Gastrocnemius medialis (tissue), 4 donors: ENCODE data around the gene NADK. TPM values are rescaled to one million over a fixed set of nuclear protein-coding genes. Genes with fewer than 3 reads are reported as not detected.

ENCODE experiments used
- ATAC-seq, 2 donors: fragments of 150-250 bp; one replicate each; pipeline ENCODE4 v1.9.1; 2016
- DNase-seq, 2 donors: peaks; one replicate each; pipeline ENCODE4 v3.0.0-alpha.2; 2019
- H3K27ac ChIP-seq, 4 donors: fragments of 200-600 bp; sonication (generic); 1 replicate in 1 of 4; 2 replicates in 3 of 4; pipeline ENCODE4 v1.5.1; 2016 to 2018; ENCODE audit warnings: mild to moderate bottlenecking in 2 of 4, moderate library complexity in 1 of 4
- H3K27me3 ChIP-seq, 3 donors: fragments of 200-600 bp; sonication (generic) in 2 of 3; 1 replicate in 1 of 3; 2 replicates in 2 of 3; pipeline versions ENCODE4 v1.5.1 to v1.6.0; 2016 to 2019; ENCODE audit warnings: mild to moderate bottlenecking in 1 of 3, moderate library complexity in 1 of 3
- H3K36me3 ChIP-seq, 2 donors: fragments of 200-600 bp; sonication (generic) in 1 of 2; one replicate each; pipeline ENCODE4 v1.5.1; 2017 to 2018
- H3K4me1 ChIP-seq, 2 donors: fragments of 200-600 bp; sonication (generic) in 1 of 2; one replicate each; pipeline ENCODE4 v1.5.1; 2016 to 2017; ENCODE audit warnings: mild to moderate bottlenecking in 2 of 2
- H3K4me3 ChIP-seq, 4 donors: fragments of 200-600 bp; sonication (generic) in 3 of 4; 1 replicate in 1 of 4; 2 replicates in 3 of 4; pipeline ENCODE4 v1.5.1; 2016 to 2019; ENCODE audit warnings: mild to moderate bottlenecking in 2 of 4
- H3K9me3 ChIP-seq, 3 donors: fragments of 200-600 bp; sonication (generic) in 2 of 3; 1 replicate in 1 of 3; 2 replicates in 2 of 3; pipeline ENCODE4 v1.5.1; 2016 to 2019
- CTCF ChIP-seq, 5 experiments: fragments of 450-650 bp in 3 of 5; fragments of 200-600 bp in 2 of 5; sonication (generic) in 2 of 5; IDR thresholded peaks in 4 of 5; conservative IDR thresholded peaks in 1 of 5; 1 replicate in 4 of 5; 2 replicates in 1 of 5; pipeline ENCODE4 v1.5.1; 2016 to 2019; ENCODE audit warnings: antibody characterized with exemption in 5 of 5, mild to moderate bottlenecking in 3 of 5, moderate library complexity in 3 of 5
- POLR2A ChIP-seq, 2 donors: fragments of 450-650 bp; IDR thresholded peaks; one replicate each; pipeline ENCODE4 v1.6.1; 2017; ENCODE audit warnings: antibody characterized with exemption in 2 of 2, mild to moderate bottlenecking in 2 of 2, moderate library complexity in 2 of 2
- in situ Hi-C, 4 donors: fragments of 200-750 bp; cut with MboI; loops; one replicate each; pipeline versions ENCODE4 v1.15.0 to v1.8.0; 2017; ENCODE audit warnings: low sequenced_read_pairs in 4 of 4
- intact Hi-C: fragments of 100-400 bp; cut with DNase I; formaldehyde crosslinking; loops from one replicate; pipeline ENCODE4 v1.15.1; 2023; ENCODE audit warnings: low total_unique reads
- total RNA-seq, 4 donors: library from RNA; depleted of rRNA; stranded (reverse); fragments of >200 nt; gene quantifications; one replicate each; pipeline versions ENCODE4 v1.1.0 to v1.2.3, GENCODE V29; 2016

NADK gene
- total RNA-seq, 4 donors from 2014 or later = 20.1 to 33.1 (median 32.5) TPM

GRCh38 chr1:1796466-1796865 is 18.2 kb upstream of the NADK start:
- in situ Hi-C loops = no loop called here
- intact Hi-C loops = no loop called here
- no peak for DNase-seq
- H3K36me3 ChIP-seq = peaks cover 0 to 43% of the 10 kb centered on the region in 2 donors
- no peaks in the 10 kb centered on the region for H3K27me3 ChIP-seq
- no peak for ATAC-seq
- peaks cover 9 to 14% of the 10 kb centered on the region in 2 donors for H3K4me1 ChIP-seq
- H3K4me3 ChIP-seq = no peak overlapping the region
- no peak overlapping the region for H3K27ac ChIP-seq
- TF ChIP-seq POLR2A (IDR thresholded peaks at IDR 0.05) (no peak), CTCF (IDR thresholded peaks at IDR 0.05 in 4 of 5, conservative IDR thresholded peaks at IDR 0.05 in 1 of 5) (no peak)
- no peaks in the 10 kb centered on the region for H3K9me3 ChIP-seq

GRCh38 chr1:1794999-1795398 is 16.7 kb upstream of the NADK start:
- no peaks in the 10 kb centered on the region for H3K27me3 ChIP-seq
- DNase-seq (no peak), ATAC-seq (no peak)
- no peak for TF ChIP-seq CTCF (IDR thresholded peaks at IDR 0.05 in 4 of 5, conservative IDR thresholded peaks at IDR 0.05 in 1 of 5)
- TF ChIP-seq POLR2A (IDR thresholded peaks at IDR 0.05) = no peak
- H3K27ac ChIP-seq = no peak overlapping the region
- intact Hi-C loops = no loop called here
- H3K4me3 ChIP-seq = no peak overlapping the region
- peaks cover 0 to 55% of the 10 kb centered on the region in 2 donors for H3K36me3 ChIP-seq
- in situ Hi-C loops = no loop called here
- H3K9me3 ChIP-seq = no peaks in the 10 kb centered on the region
- peaks cover 7 to 10% of the 10 kb centered on the region in 2 donors for H3K4me1 ChIP-seq

DNA sequence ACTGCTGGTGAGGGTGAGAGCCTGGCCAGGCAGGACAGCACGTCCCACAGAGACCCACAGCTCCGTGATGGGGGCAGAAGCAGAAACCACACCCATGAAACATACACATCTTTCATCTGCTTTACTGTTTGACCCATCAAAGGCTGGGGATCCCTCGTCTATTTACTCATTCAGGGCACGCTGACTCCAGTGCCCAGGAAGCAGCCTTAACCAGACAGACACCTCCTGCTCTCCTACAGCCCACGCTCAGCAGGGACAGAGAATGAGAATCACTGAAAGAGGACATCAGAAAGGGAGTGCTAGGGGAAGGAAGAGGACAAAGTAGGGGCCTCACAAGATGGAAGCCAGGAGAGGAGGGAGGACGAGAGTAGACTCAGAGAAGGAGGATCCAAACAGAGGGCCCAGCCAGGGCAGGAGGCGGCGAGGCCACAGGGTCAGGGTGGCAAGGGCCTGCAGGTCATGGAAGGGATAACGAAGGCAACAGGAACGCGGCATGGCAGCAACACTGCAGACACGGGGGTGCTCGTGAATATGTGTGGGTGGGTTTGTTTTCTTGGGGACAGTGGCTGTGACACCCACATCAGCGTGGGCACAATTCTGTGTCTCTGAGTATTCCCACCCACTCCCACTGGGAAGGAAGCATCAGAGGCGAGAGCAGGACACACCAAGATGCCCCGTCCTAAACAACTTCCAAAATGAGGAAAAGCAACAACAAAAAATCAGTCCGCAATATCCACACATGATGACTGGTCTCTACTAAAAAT is 15.4 kb upstream of the NADK start:
- intact Hi-C loops = no loop called here
- peaks cover 0 to 69% of the 10 kb centered on the region in 2 donors for H3K36me3 ChIP-seq
- H3K9me3 ChIP-seq = no peaks in the 10 kb centered on the region
- H3K4me3 ChIP-seq = no peak overlapping the region
- TF ChIP-seq CTCF (IDR thresholded peaks at IDR 0.05 in 4 of 5, conservative IDR thresholded peaks at IDR 0.05 in 1 of 5) (no peak), POLR2A (IDR thresholded peaks at IDR 0.05) (no peak)
- no peaks in the 10 kb centered on the region for H3K27me3 ChIP-seq
- DNase-seq = no peak
- no peak for ATAC-seq
- in situ Hi-C loops = no loop called here
- no peaks in the 10 kb centered on the region for H3K4me1 ChIP-seq
- no peak overlapping the region for H3K27ac ChIP-seq

DNA sequence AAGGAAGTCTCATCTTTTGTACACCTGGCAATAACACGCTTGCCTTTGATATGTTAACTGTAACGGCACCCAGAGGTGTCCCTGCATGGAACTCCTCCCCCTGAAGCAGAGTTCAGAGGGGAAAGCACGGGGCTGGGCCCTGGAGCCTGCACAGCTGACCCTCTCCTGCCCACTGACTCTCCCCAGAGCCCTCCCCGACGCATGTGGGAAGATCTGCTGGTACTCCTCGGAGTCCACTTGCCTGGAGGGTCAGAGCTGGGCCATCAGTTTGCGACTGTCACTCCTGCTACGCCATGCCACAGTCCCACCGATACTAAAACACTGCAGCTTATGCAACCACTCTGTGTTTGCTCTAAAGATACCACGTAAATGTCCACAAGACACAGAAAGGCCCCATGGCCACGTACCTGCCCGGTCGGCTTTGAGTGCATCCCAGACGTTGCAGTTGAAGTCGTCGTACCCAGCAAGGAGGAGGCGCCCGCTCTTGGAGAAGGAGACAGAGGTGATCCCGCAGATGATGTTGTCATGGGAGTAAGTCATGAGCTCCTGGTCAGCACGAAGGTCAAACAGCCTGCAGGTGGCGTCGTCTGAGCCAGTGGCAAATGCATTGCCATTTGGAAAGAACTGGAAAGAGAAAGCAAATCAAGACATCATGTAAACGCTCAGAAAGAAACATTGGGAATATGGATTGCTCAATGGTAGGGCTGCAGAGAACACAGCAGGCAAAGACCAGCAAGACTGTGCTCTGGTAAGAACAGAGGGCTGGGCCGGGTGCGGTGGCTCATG is 10.6 kb upstream of the NADK start:
- DNase-seq (no peak), ATAC-seq (no peak)
- intact Hi-C loops (no loop called here), in situ Hi-C loops (loop anchor here in 1 of 4 donors (10.0 kb wide), 1 partner anchor 96 kb away; no protein-coding TSS in a partner anchor)
- Histone ChIP-seq H3K27ac (peak overlapping the region in 1 of 4 donors; percentile 27), H3K4me1 (peaks cover 0 to 6% of the 10 kb centered on the region in 2 donors), H3K27me3 (no peaks in the 10 kb centered on the region), H3K4me3 (no peak overlapping the region), H3K36me3 (peaks cover 0 to 83% of the 10 kb centered on the region in 2 donors), H3K9me3 (no peaks in the 10 kb centered on the region)
- peak in 1 of 5 experiments; percentile 25 for TF ChIP-seq CTCF (IDR thresholded peaks at IDR 0.05 in 4 of 5, conservative IDR thresholded peaks at IDR 0.05 in 1 of 5)
- no peak for TF ChIP-seq POLR2A (IDR thresholded peaks at IDR 0.05)
